A549 (cell line): ENCODE measurements around the gene TNPO3. TPM values are rescaled to one million over a fixed set of nuclear protein-coding genes. Genes with fewer than 3 reads are reported as not detected.
"Not testable (repeated sequence)": the region's sequence is repeated elsewhere in the genome, so short reads cannot be mapped to it uniquely, and the experiment has no call there.

Experiments
- ATAC-seq, 2 experiments: fragments of 200-7000 bp in 1 of 2; fragments of >200 bp in 1 of 2; cut with Nextera tagmentation in 1 of 2; cut with Tn5 transposase in 1 of 2; 3 replicates each; pipeline versions ENCODE4 v1.8.0 to v1.9.1; 2018 to 2020; ENCODE audit warnings: mild to moderate bottlenecking in 1 of 2, moderate library complexity in 1 of 2
- CTCF ChIA-PET: fragments of 300-600 bp; sonication (Branson Sonifier 250); formaldehyde crosslinking; extraction: SDS; loops from one replicate; lab custom pipeline; 2021; ENCODE audit warnings: antibody characterized with exemption, inconsistent platforms; lab: Yijun Ruan, JAX
- POLR2A ChIA-PET: fragments of 350-600 bp; formaldehyde crosslinking; extraction: SDS; loops from one replicate; lab custom pipeline; 2021; ENCODE audit warnings: antibody characterized with exemption, inconsistent platforms; lab: Yijun Ruan, JAX
- DNase-seq, 2 experiments: peaks; one replicate each; pipeline versions ENCODE4 v3.0.0 to v3.0.0-alpha.2; 2011 to 2016; ENCODE audit warnings: low read depth in 1 of 2, low spot score in 1 of 2
- FAIRE-seq: peaks from 2 replicates; lab custom pipeline; 2011; peaks lifted over from hg19 to GRCh38; lab: Jason Lieb, UNC
- H3K27ac ChIP-seq, 2 experiments: fragments of >200 bp; sonication (Bioruptor Twin); formaldehyde crosslinking; 3 replicates each; pipeline ENCODE4 v1.5.1; 2016 to 2017
- H3K4me1 ChIP-seq: fragments of >200 bp; sonication (Bioruptor Twin); formaldehyde crosslinking; 3 replicates; pipeline ENCODE4 v1.6.1; 2016
- H3K4me2 ChIP-seq: fragments of >200 bp; sonication (Bioruptor Twin); formaldehyde crosslinking; 3 replicates; pipeline ENCODE4 v1.6.1; 2016
- H3K4me3 ChIP-seq: fragments of >200 bp; sonication (Bioruptor Twin); formaldehyde crosslinking; 3 replicates; pipeline ENCODE4 v1.5.1; 2016
- H3K9me3 ChIP-seq: fragments of >200 bp; sonication (Bioruptor Twin); formaldehyde crosslinking; 3 replicates; pipeline ENCODE4 v1.6.1; 2016
- BCL3 ChIP-seq: fragments of >200 bp; sonication (Bioruptor Twin); formaldehyde crosslinking; IDR thresholded peaks from 3 replicates; pipeline ENCODE4 v1.6.1; 2016
- BHLHE40 ChIP-seq: IDR thresholded peaks from 2 replicates; pipeline ENCODE4 v1.6.1; 2012; ENCODE audit warnings: low read depth, low read length, inconsistent platforms
- CTCF ChIP-seq: fragments of >200 bp; sonication (Bioruptor Twin); formaldehyde crosslinking; IDR thresholded peaks from 3 replicates; pipeline ENCODE4 v1.5.1; 2016
- E2F6 ChIP-seq: IDR thresholded peaks from 2 replicates; pipeline ENCODE4 v1.6.1; 2012; ENCODE audit warnings: low read depth, borderline replicate concordance
- EHMT2 ChIP-seq: fragments of 200-600 bp; sonication (generic); IDR thresholded peaks from 2 replicates; pipeline ENCODE4 v1.6.1; 2016; ENCODE audit warnings: antibody characterized with exemption, low read depth, mild to moderate bottlenecking, moderate library complexity
- EP300 ChIP-seq, 2 experiments: fragments of >200 bp; sonication (Bioruptor Twin); formaldehyde crosslinking; IDR thresholded peaks; 2 replicates in 1 of 2; 3 replicates in 1 of 2; pipeline ENCODE4 v1.6.1; 2016 to 2017
- ESRRA ChIP-seq: fragments of 150-350 bp; IDR thresholded peaks from 2 replicates; pipeline ENCODE4 v1.6.1; 2014; ENCODE audit warnings: mild to moderate bottlenecking, low read length, borderline replicate concordance
- FOXS1 ChIP-seq: fragments of 250-450 bp; sonication (Bioruptor Pico); IDR thresholded peaks from 2 replicates; pipeline ENCODE4 v1.5.0; 2020; ENCODE audit warnings: mild to moderate bottlenecking, moderate library complexity
- GATA3 ChIP-seq: IDR thresholded peaks from 2 replicates; pipeline ENCODE4 v1.6.1; 2012; ENCODE audit warnings: borderline replicate concordance
- HES2 ChIP-seq: fragments of >200 bp; sonication (Bioruptor Twin); formaldehyde crosslinking; IDR thresholded peaks from 2 replicates; pipeline ENCODE4 v1.6.1; 2016
- HEYL ChIP-seq: fragments of 250-450 bp; sonication (Bioruptor Pico); IDR thresholded peaks from 2 replicates; pipeline ENCODE4 v1.8.0; 2021; ENCODE audit warnings: mild to moderate bottlenecking, moderate library complexity
- HOXB13 ChIP-seq: fragments of 250-450 bp; sonication (Bioruptor Pico); IDR thresholded peaks from 2 replicates; pipeline ENCODE4 v1.5.0; 2020; ENCODE audit warnings: low read depth, mild to moderate bottlenecking, moderate library complexity
- HOXB5 ChIP-seq: fragments of 250-450 bp; sonication (Bioruptor Pico); IDR thresholded peaks from 2 replicates; pipeline ENCODE4 v1.5.0; 2020; ENCODE audit warnings: mild to moderate bottlenecking, moderate library complexity
- JUN ChIP-seq, 2 experiments: fragments of >200 bp; sonication (Bioruptor Twin); formaldehyde crosslinking; IDR thresholded peaks; 2 replicates in 1 of 2; 3 replicates in 1 of 2; pipeline ENCODE4 v1.6.1; 2016 to 2017
- JUNB ChIP-seq: fragments of >200 bp; sonication (Bioruptor Twin); formaldehyde crosslinking; IDR thresholded peaks from 2 replicates; pipeline ENCODE4 v1.6.1; 2016
- KDM1A ChIP-seq: fragments of 200-600 bp; sonication (generic); IDR thresholded peaks from 2 replicates; pipeline ENCODE4 v1.6.1; 2016; ENCODE audit warnings: low read depth, mild to moderate bottlenecking
- MAFK ChIP-seq: fragments of 450-650 bp; IDR thresholded peaks from 2 replicates; pipeline ENCODE4 v1.6.1; 2014; ENCODE audit not compliant: partially characterized antibody
- MYC ChIP-seq: IDR thresholded peaks from 2 replicates; pipeline ENCODE4 v1.6.1; 2012; ENCODE audit warnings: mild to moderate bottlenecking, inconsistent platforms, low read length, improper control_type of control experiment, borderline replicate concordance
- NFE2L2 ChIP-seq: fragments of 150-350 bp; conservative IDR thresholded peaks from 2 replicates; pipeline ENCODE4 v1.6.1; 2014; ENCODE audit warnings: low read length
- NPAS2 ChIP-seq: fragments of 250-450 bp; sonication (Bioruptor Pico); IDR thresholded peaks from 2 replicates; pipeline ENCODE4 v1.8.0; 2022; ENCODE audit warnings: mild to moderate bottlenecking, moderate library complexity, borderline replicate concordance
- POLR2AphosphoS2 ChIP-seq: conservative IDR thresholded peaks from 2 replicates; pipeline ENCODE4 v1.6.1; 2012; ENCODE audit warnings: low read length, improper control_type of control experiment, inconsistent platforms
- REST ChIP-seq: fragments of 200-600 bp; sonication (generic); IDR thresholded peaks from 2 replicates; pipeline ENCODE4 v1.6.1; 2016; ENCODE audit warnings: antibody characterized with exemption, mild to moderate bottlenecking, moderate library complexity
- RFX5 ChIP-seq: fragments of 450-650 bp; IDR thresholded peaks from 2 replicates; pipeline ENCODE4 v1.7.1; 2014; ENCODE audit warnings: antibody characterized with exemption, mild to moderate bottlenecking, moderate library complexity
- SMC3 ChIP-seq: fragments of >200 bp; sonication (Bioruptor Twin); formaldehyde crosslinking; IDR thresholded peaks from 3 replicates; pipeline ENCODE4 v1.6.1; 2018; ENCODE audit warnings: inconsistent platforms
- SREBF2 ChIP-seq: fragments of 450-650 bp; IDR thresholded peaks from 2 replicates; pipeline ENCODE4 v1.6.1; 2014; ENCODE audit warnings: mild to moderate bottlenecking, moderate library complexity
- ZC3H11A ChIP-seq: fragments of 450-650 bp; IDR thresholded peaks from 2 replicates; pipeline ENCODE4 v1.6.1; 2014; ENCODE audit warnings: antibody characterized with exemption, mild to moderate bottlenecking
- ZSCAN20 ChIP-seq: fragments of 250-450 bp; sonication (Bioruptor Pico); IDR thresholded peaks from 2 replicates; pipeline ENCODE4 v1.8.0; 2022; ENCODE audit warnings: mild to moderate bottlenecking, moderate library complexity
- WGBS: methylation state at CpG from one replicate; pipeline ENCODE4 v1.1.6; 2017; ENCODE audit errors: missing lambda C conversion rate; 5-methylcytosine and 5-hydroxymethylcytosine counted together
- polyA plus RNA-seq, 4 experiments: library from polyadenylated mRNA; depleted of rRNA in 3 of 4; stranded (reverse); fragments of >200 nt; fragmentation: RNase III in 1 of 4; extraction: RNeasy Plus Mini Kit Qiagen cat#74134 plus additional on column Dnase treatment in 1 of 4; gene quantifications; 2 replicates in 3 of 4; 3 replicates in 1 of 4; pipeline ENCODE4 v1.2.3, GENCODE V29; 2011 to 2017

The TNPO3 gene
- polyA plus RNA-seq, 2 of the 4 experiments (the other 2 are of a cell fraction), result 43.2 to 66.9 TPM

GRCh38 chr7:128997181-128997580 lies 57.7 kb downstream of the TNPO3 start:
- Histone ChIP-seq H3K4me2 (no peak overlapping the region), H3K9me3 (no peaks in the 10 kb centered on the region), H3K27ac (no peak overlapping the region), H3K4me1 (peaks cover 3% of the 10 kb centered on the region; the same call in 1 of the 3 replicates), H3K4me3 (no peak overlapping the region)
- WGBS, result 92% methylated on average over 5 of the region's 5 CpGs
- TF ChIP-seq MAFK (no peak), EHMT2 (no peak), POLR2AphosphoS2 (no peak), HOXB5 (CRISPR knock-in tag) (no peak), E2F6 (no peak), ESRRA (no peak), FOXS1 (CRISPR knock-in tag) (no peak), MYC (no peak), JUNB (no peak), NPAS2 (CRISPR knock-in tag) (no peak), HES2 (no peak)
- ATAC-seq (no peak), DNase-seq (no peak), FAIRE-seq (no peak)
- CTCF ChIA-PET, result interaction anchor here (0.6 to 0.9 kb wide), 2 partner anchors 10 to 102 kb away, joined by 3 read pairs; no protein-coding TSS in a partner anchor
- POLR2A ChIA-PET, result interaction anchor here (0.8 kb wide), 1 partner anchor 57 kb away, joined by 4 read pairs; the partner anchor contains the start of gene TNPO3

GRCh38 chr7:128994560-128994959 lies 60.4 kb downstream of the TNPO3 start:
- 95% methylated on average over 8 of the region's 8 CpGs for WGBS
- H3K27ac ChIP-seq, H3K4me1 ChIP-seq, FAIRE-seq, POLR2A ChIA-PET, H3K4me2 ChIP-seq, ATAC-seq, H3K4me3 ChIP-seq, H3K9me3 ChIP-seq, DNase-seq: not testable (repeated sequence)
- CTCF ChIA-PET, result interaction anchor here (1.0 to 1.3 kb wide), 4 partner anchors 14 to 97 kb away, joined by 3 read pairs; no protein-coding TSS in a partner anchor

GRCh38 chr7:128993419-128993818 lies 61.5 kb downstream of the TNPO3 start:
- H3K9me3 ChIP-seq, result no peaks in the 10 kb centered on the region
- WGBS, result 72% methylated on average over 2 of the region's 2 CpGs
- no peak for FAIRE-seq
- ChIA-PET POLR2A (no interaction called here), CTCF (interaction anchor here (1.1 to 1.3 kb wide), 2 partner anchors 16 to 98 kb away, joined by 3 to 6 read pairs; no protein-coding TSS in a partner anchor)
- H3K4me3 ChIP-seq, result no peak overlapping the region
- TF ChIP-seq BHLHE40 (no peak), HEYL (no peak), ZC3H11A (no peak), KDM1A (no peak), CTCF (no peak), NFE2L2 (no peak), JUN (IDR thresholded peaks at IDR 0.05) (no peak), EP300 (IDR thresholded peaks at IDR 0.05) (no peak), HOXB13 (CRISPR knock-in tag) (no peak), HOXB5 (CRISPR knock-in tag) (no peak), BCL3 (no peak), RFX5 (no peak), GATA3 (no peak), SREBF2 (no peak), REST (no peak), JUNB (no peak), ZSCAN20 (CRISPR knock-in tag) (no peak), SMC3 (no peak)
- no peak for ATAC-seq
- peaks cover 3% of the 10 kb centered on the region; the same call in 1 of the 3 replicates for H3K4me1 ChIP-seq
- no peak overlapping the region for H3K4me2 ChIP-seq
- DNase-seq, result no peak
- no peak overlapping the region for H3K27ac ChIP-seq
